HL-60/S4 treated with retinoic acid at 250 ng/mL for 4 days and 3 days (cell line): ENCODE data around the gene ONECUT3.

Experiments
- in situ Hi-C: fragments of 300-500 bp; cut with MboI; formaldehyde crosslinking; loops from 2 replicates; pipeline ENCODE4 v1.7.0; 2022; ENCODE audit warnings: low sequenced_read_pairs

The ONECUT3 gene

GRCh38 chr19:1813192-1814182, 60.2 kb downstream of the ONECUT3 start:
- in situ Hi-C loops = no loop called here

GRCh38 chr19:1814391-1814790, 61.1 kb downstream of the ONECUT3 start:
- in situ Hi-C loops = no loop called here

- in situ Hi-C loops = no loop called here
Observed at GRCh38 chr19:1814833-1815604, 61.7 kb downstream of the ONECUT3 start.

- in situ Hi-C loops = no loop called here
Observed at GRCh38 chr19:1815605-1816529, 62.6 kb downstream of the ONECUT3 start.

GRCh38 chr19:1816530-1817298, 63.4 kb downstream of the ONECUT3 start:
- in situ Hi-C loops = no loop called here

- in situ Hi-C loops = no loop called here
Observed at GRCh38 chr19:1817553-1818179, 64.4 kb downstream of the ONECUT3 start.

- in situ Hi-C loops = no loop called here
Observed at GRCh38 chr19:1818549-1819195, 65.4 kb downstream of the ONECUT3 start.

- in situ Hi-C loops = no loop called here
Observed at GRCh38 chr19:1819341-1820255, 66.3 kb downstream of the ONECUT3 start.

GRCh38 chr19:1822210-1822609, 68.9 kb downstream of the ONECUT3 start:
- in situ Hi-C loops = no loop called here

- in situ Hi-C loops = no loop called here
Observed at GRCh38 chr19:1823020-1823419, 69.7 kb downstream of the ONECUT3 start.

- in situ Hi-C loops = no loop called here
Observed at GRCh38 chr19:1823539-1824251, 70.4 kb downstream of the ONECUT3 start.

- in situ Hi-C loops = no loop called here
Observed at GRCh38 chr19:1824252-1824622, 70.9 kb downstream of the ONECUT3 start.

GRCh38 chr19:1825909-1826556, 72.7 kb downstream of the ONECUT3 start:
- in situ Hi-C loops = no loop called here

- in situ Hi-C loops = no loop called here
Observed at GRCh38 chr19:1826557-1827521, 73.5 kb downstream of the ONECUT3 start.

- in situ Hi-C loops = no loop called here
Observed at GRCh38 chr19:1827566-1828278, 74.4 kb downstream of the ONECUT3 start.
